H1 (cell line): ENCODE results near the gene OLFM1. TPM values are rescaled to one million over a fixed set of nuclear protein-coding genes. Genes with fewer than 3 reads are reported as not detected.
"Not testable (repeated sequence)": the region's sequence is repeated elsewhere in the genome, so short reads cannot be mapped to it uniquely, and the experiment has no call there.

Source experiments
- CTCF ChIA-PET: fragments of 300-600 bp; sonication (Branson Sonifier 250); formaldehyde crosslinking; loops from one replicate; lab custom pipeline; 2021; ENCODE audit not compliant: partially characterized antibody; lab: Charles Lee
- POLR2A ChIA-PET: fragments of 300-600 bp; sonication (Branson Sonifier 250); formaldehyde crosslinking; loops from one replicate; lab custom pipeline; 2021; ENCODE audit warnings: inconsistent platforms; ENCODE audit not compliant: partially characterized antibody; lab: Charles Lee
- DNase-seq, 2 experiments: peaks; one replicate each; pipeline versions ENCODE4 v3.0.0 to v3.0.0-alpha.2; 2010 to 2022; ENCODE audit warnings: low spot score in 2 of 2, low read depth in 1 of 2, mixed read lengths in 1 of 2
- FAIRE-seq: peaks from 2 replicates; lab custom pipeline; 2011; peaks lifted over from hg19 to GRCh38; lab: Jason Lieb, UNC
- H2AFZ ChIP-seq: 2 replicates; pipeline ENCODE4 v1.8.1; 2012; ENCODE audit warnings: low read length, inconsistent platforms
- H2AK5ac ChIP-seq: 2 replicates; pipeline ENCODE4 v1.6.1; 2013; ENCODE audit warnings: low read depth, low read length
- H2BK120ac ChIP-seq: replicated peaks from 2 replicates; pipeline ENCODE3; 2013; ENCODE audit warnings: low read depth, low read length, inconsistent platforms
- H2BK12ac ChIP-seq: 2 replicates; pipeline ENCODE4 v1.6.1; 2013; ENCODE audit warnings: low read depth, low read length
- H2BK15ac ChIP-seq: 2 replicates; pipeline ENCODE4 v1.6.1; 2013; ENCODE audit warnings: low read length
- H2BK20ac ChIP-seq: 2 replicates; pipeline ENCODE4 v1.6.1; 2013; ENCODE audit warnings: low read length
- H2BK5ac ChIP-seq: 2 replicates; pipeline ENCODE4 v1.6.1; 2013; ENCODE audit warnings: low read depth, low read length
- H3K14ac ChIP-seq: 2 replicates; pipeline ENCODE4 v1.6.1; 2013; ENCODE audit warnings: inconsistent platforms; ENCODE audit not compliant: insufficient read length
- H3K18ac ChIP-seq: 2 replicates; pipeline ENCODE4 v1.6.1; 2013; ENCODE audit warnings: low read length; ENCODE audit errors: extremely low read depth
- H3K23ac ChIP-seq: 2 replicates; pipeline ENCODE4 v1.6.1; 2013; ENCODE audit warnings: inconsistent platforms; ENCODE audit not compliant: insufficient read length
- H3K23me2 ChIP-seq: 2 replicates; pipeline ENCODE4 v1.6.1; 2013; ENCODE audit warnings: low read depth, low read length
- H3K27ac ChIP-seq: 2 replicates; pipeline ENCODE4 v1.6.1; 2011; ENCODE audit warnings: low read depth, low read length, inconsistent platforms
- H3K27me3 ChIP-seq, 4 experiments: replicated peaks in 1 of 4; 1 replicate in 1 of 4; 2 replicates in 3 of 4; pipeline versions ENCODE4 v1.6.1 to v1.8.1; 2011 to 2013; ENCODE audit warnings: low read length in 3 of 4, mild to moderate bottlenecking in 3 of 4, inconsistent platforms in 2 of 4, mixed read lengths in 2 of 4, moderate library complexity in 1 of 4; ENCODE audit not compliant: control insufficient read depth in 3 of 4, insufficient read depth in 3 of 4; ENCODE audit errors: extremely low read depth in 1 of 4
- H3K36me3 ChIP-seq, 4 experiments: 2 replicates each; pipeline versions ENCODE4 v1.6.1 to v1.8.1; 2011 to 2013; ENCODE audit warnings: mild to moderate bottlenecking in 4 of 4, low read length in 3 of 4, moderate library complexity in 2 of 4, control low read depth in 1 of 4, inconsistent platforms in 1 of 4; ENCODE audit not compliant: insufficient read depth in 4 of 4, control insufficient read depth in 2 of 4
- H3K4ac ChIP-seq: replicated peaks from 2 replicates; pipeline ENCODE3; 2013; ENCODE audit warnings: low read length, low read depth, mixed read lengths, inconsistent platforms; ENCODE audit not compliant: insufficient read length
- H3K4me1 ChIP-seq, 4 experiments: replicated peaks in 1 of 4; 1 replicate in 1 of 4; 2 replicates in 3 of 4; pipeline versions ENCODE4 v1.6.1 to v1.8.1; 2011 to 2013; ENCODE audit warnings: low read length in 3 of 4, inconsistent platforms in 2 of 4, mixed read lengths in 1 of 4; ENCODE audit not compliant: insufficient read depth in 4 of 4, control insufficient read depth in 3 of 4
- H3K4me2 ChIP-seq, 2 experiments: 2 replicates each; pipeline versions ENCODE4 v1.6.1 to v1.8.1; 2011 to 2013; ENCODE audit warnings: low read depth in 2 of 2, low read length in 2 of 2, control low read depth in 1 of 2, inconsistent platforms in 1 of 2, mild to moderate bottlenecking in 1 of 2; ENCODE audit not compliant: insufficient read depth in 1 of 2
- H3K4me3 ChIP-seq, 4 experiments: fragments of 200-600, 300-600 bp in 1 of 4; sonication (generic), shearing (Covaris generic), sonication (Bioruptor Twin) in 1 of 4; 2 replicates each; pipeline versions ENCODE4 v1.5.1 to v1.8.1; 2011 to 2016; ENCODE audit warnings: low read length in 4 of 4, low read depth in 3 of 4, control low read depth in 2 of 4, inconsistent platforms in 2 of 4, mild to moderate bottlenecking in 2 of 4, mixed read lengths in 1 of 4, moderate library complexity in 1 of 4; ENCODE audit not compliant: insufficient read depth in 2 of 4; ENCODE audit errors: extremely low read depth in 1 of 4
- H3K56ac ChIP-seq: replicated peaks from 2 replicates; pipeline ENCODE3; 2013; ENCODE audit warnings: low read depth, mild to moderate bottlenecking, mixed read lengths, low read length, inconsistent platforms; ENCODE audit not compliant: insufficient read length
- H3K79me1 ChIP-seq: 2 replicates; pipeline ENCODE4 v1.6.1; 2013; ENCODE audit warnings: low read depth, low read length, control low read depth
- H3K79me2 ChIP-seq, 2 experiments: 2 replicates each; pipeline versions ENCODE4 v1.6.1 to v1.8.1; 2012 to 2013; ENCODE audit warnings: low read length in 2 of 2, mild to moderate bottlenecking in 2 of 2, inconsistent platforms in 1 of 2; ENCODE audit not compliant: insufficient read depth in 2 of 2, control insufficient read depth in 1 of 2
- H3K9ac ChIP-seq, 4 experiments: replicated peaks in 1 of 4; 1 replicate in 1 of 4; 2 replicates in 3 of 4; pipeline versions ENCODE4 v1.6.1 to v1.8.1; 2011 to 2013; ENCODE audit warnings: low read depth in 3 of 4, low read length in 3 of 4, control low read depth in 2 of 4, mild to moderate bottlenecking in 2 of 4, moderate library complexity in 2 of 4, inconsistent platforms in 1 of 4; ENCODE audit errors: extremely low read depth in 1 of 4
- H3K9me3 ChIP-seq, 2 experiments: 2 replicates each; pipeline versions ENCODE4 v1.6.1 to v1.8.1; 2012 to 2013; ENCODE audit warnings: mild to moderate bottlenecking in 2 of 2, moderate library complexity in 2 of 2, control low read depth in 1 of 2, inconsistent platforms in 1 of 2, low read depth in 1 of 2, low read length in 1 of 2, mixed read lengths in 1 of 2; ENCODE audit not compliant: insufficient read depth in 2 of 2
- H4K20me1 ChIP-seq, 2 experiments: replicated peaks in 1 of 2; 2 replicates each; pipeline versions ENCODE3 to v1.8.1; 2011 to 2013; ENCODE audit warnings: inconsistent platforms in 2 of 2, low read length in 2 of 2, mild to moderate bottlenecking in 1 of 2; ENCODE audit not compliant: insufficient read depth in 2 of 2, control insufficient read depth in 1 of 2
- H4K5ac ChIP-seq: 2 replicates; pipeline ENCODE4 v1.6.1; 2013; ENCODE audit warnings: low read length, low read depth, mixed read lengths, inconsistent platforms; ENCODE audit not compliant: insufficient read length
- H4K8ac ChIP-seq: 2 replicates; pipeline ENCODE4 v1.8.0; 2013; ENCODE audit warnings: mild to moderate bottlenecking, moderate library complexity, low read length, inconsistent platforms; ENCODE audit not compliant: insufficient read depth; ENCODE audit errors: extremely low read depth
- H4K91ac ChIP-seq: replicated peaks from 2 replicates; pipeline ENCODE3; 2013; ENCODE audit warnings: low read length, mixed read lengths, inconsistent platforms; ENCODE audit not compliant: insufficient read length
- KDM4A ChIP-seq: IDR thresholded peaks from one replicate; pipeline ENCODE4 v1.7.1; 2012; ENCODE audit warnings: low read depth, mild to moderate bottlenecking, moderate library complexity, low read length, inconsistent platforms; ENCODE audit not compliant: severe bottlenecking
- WGBS, 2 experiments: shearing (Covaris generic) in 1 of 2; methylation state at CpG; one replicate each; pipeline versions ENCODE4 v1.1.6 to v1.1.7; 2013 to 2015; ENCODE audit warnings: low lambda C conversion rate in 2 of 2, mixed read lengths in 2 of 2, inconsistent platforms in 1 of 2, low coverage in 1 of 2, missing lambda C conversion rate in 1 of 2; ENCODE audit not compliant: insufficient replicate concordance in 2 of 2, insufficient coverage in 1 of 2, insufficient read length in 1 of 2; ENCODE audit errors: extremely low coverage in 1 of 2, missing lambda C conversion rate in 1 of 2; 5-methylcytosine and 5-hydroxymethylcytosine counted together
- polyA plus RNA-seq, 7 experiments: library from polyadenylated mRNA; depleted of rRNA in 3 of 7; stranded (reverse) in 5 of 7; unstranded in 2 of 7; fragments of >200 nt in 5 of 7; fragments of 200-250 nt in 2 of 7; gene quantifications; 1 replicate in 5 of 7; 2 replicates in 1 of 7; 4 replicates in 1 of 7; pipeline versions ENCODE4 v1.2.1 to v1.2.3, GENCODE V29; 2011 to 2013; ENCODE audit warnings: missing spikeins in 2 of 7, mixed read lengths in 2 of 7
- total RNA-seq: library from RNA; stranded (reverse); fragmentation: NEBNext Ultra II Directional; extraction: Animal tissue kit (Norgen Biotek cat#: 25700); gene quantifications from 2 replicates; pipeline ENCODE4 v1.2.1, GENCODE V29; 2021

The OLFM1 gene
- total and polyA plus RNA-seq, 2 of the 8 experiments (the other 6 are each of a cell fraction or from before 2014, with no cell fraction given), result 53.0 to 53.4 TPM

- no peak for TF ChIP-seq KDM4A
- TF ChIP-seq, all 59 proteins: peak for 0
Measured at GRCh38 chr9:135160862-135161261, 73.4 kb downstream of the OLFM1 start (continued).

- H3K4me2 ChIP-seq, H3K23ac ChIP-seq, H3K18ac ChIP-seq, H2AK5ac ChIP-seq, H4K8ac ChIP-seq, H3K23me2 ChIP-seq, H2AFZ ChIP-seq, H3K9ac ChIP-seq, H4K20me1 ChIP-seq, H2BK15ac ChIP-seq, H2BK12ac ChIP-seq, H3K27me3 ChIP-seq, H3K56ac ChIP-seq, POLR2A ChIA-PET, FAIRE-seq, H3K4me3 ChIP-seq, H2BK20ac ChIP-seq, H3K4ac ChIP-seq, H3K9me3 ChIP-seq, H2BK5ac ChIP-seq, H3K14ac ChIP-seq, H4K5ac ChIP-seq, H3K79me1 ChIP-seq, H3K27ac ChIP-seq, H3K36me3 ChIP-seq, H4K91ac ChIP-seq, DNase-seq, H3K79me2 ChIP-seq, H2BK120ac ChIP-seq: not testable (repeated sequence)
- peaks cover 0 to 10% (median 3%) of the 10 kb centered on the region in 4 experiments; a peak in 6 of 7 replicates for H3K4me1 ChIP-seq
- 91% methylated on average over 14 of the region's 15 CpGs; no CpG with 5 or more reads in 1 of the 2 experiments for WGBS, 2 experiments
- CTCF ChIA-PET, result interaction anchor here (3.2 kb wide), 1 partner anchor 250 kb away, joined by 7 read pairs; no protein-coding TSS in a partner anchor
Measured at GRCh38 chr9:135162599-135162998, 75.1 kb downstream of the OLFM1 start.
